GM18951 (cell line): Measurements from ENCODE around the gene MT1X.
"Not testable (repeated sequence)": the region's sequence is repeated elsewhere in the genome, so short reads cannot be mapped to it uniquely, and the experiment has no call there.

ENCODE experiments used
- POLR2A ChIP-seq: IDR thresholded peaks from 4 replicates; pipeline ENCODE4 v1.6.1; 2011; ENCODE audit warnings: mild to moderate bottlenecking; ENCODE audit not compliant: insufficient read length, insufficient read depth; ENCODE audit errors: extremely low read depth
- in situ Hi-C: fragments of 300-500 bp; cut with MboI; formaldehyde crosslinking; loops from one replicate; pipeline ENCODE4 v1.12.0; 2022; ENCODE audit warnings: low sequenced_read_pairs, mixed read lengths, inconsistent platforms; ENCODE audit not compliant: unreplicated experiment

MT1X gene

DNA sequence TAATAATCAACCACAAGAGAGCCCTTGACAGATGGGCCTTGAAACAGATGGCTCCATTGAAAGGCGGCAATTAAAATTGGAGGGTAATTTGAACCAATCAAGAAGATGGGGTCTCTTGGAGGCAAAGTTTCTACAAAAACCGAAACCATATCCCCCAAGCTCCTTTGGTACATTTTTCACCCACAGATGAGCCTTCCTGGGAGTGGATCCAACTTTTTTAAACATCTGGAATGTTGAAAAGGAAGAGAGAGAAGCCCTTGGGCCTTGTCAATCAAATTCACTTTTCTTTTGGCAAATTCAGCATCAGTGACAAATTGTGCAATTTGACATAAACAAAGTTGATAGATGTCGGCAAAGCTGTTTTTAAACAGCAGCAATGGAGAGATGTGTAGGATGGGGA lies 34.5 kb downstream of the MT1X start:
- TF ChIP-seq POLR2A: no peak
- in situ Hi-C loops: no loop called here

DNA sequence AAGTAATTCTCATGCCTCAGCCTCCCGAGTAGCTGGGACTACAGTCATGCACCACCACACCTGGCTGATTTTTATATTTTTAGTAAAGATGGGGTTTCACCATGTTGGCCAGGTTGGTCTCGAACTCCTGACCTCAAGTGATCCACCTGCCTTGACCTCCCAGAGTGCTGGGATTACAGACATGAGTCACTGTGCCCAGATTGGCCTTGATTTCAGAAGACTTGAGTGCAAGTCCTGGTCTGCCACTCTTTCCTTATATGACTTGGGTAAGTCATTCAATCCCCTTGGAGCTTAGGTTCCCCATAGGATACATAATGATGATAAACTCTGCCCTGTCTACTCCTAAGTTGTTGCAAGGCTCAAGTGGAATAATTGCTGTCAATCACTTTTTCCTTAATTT lies 35.3 kb downstream of the MT1X start:
- in situ Hi-C loops: not testable (repeated sequence)

DNA sequence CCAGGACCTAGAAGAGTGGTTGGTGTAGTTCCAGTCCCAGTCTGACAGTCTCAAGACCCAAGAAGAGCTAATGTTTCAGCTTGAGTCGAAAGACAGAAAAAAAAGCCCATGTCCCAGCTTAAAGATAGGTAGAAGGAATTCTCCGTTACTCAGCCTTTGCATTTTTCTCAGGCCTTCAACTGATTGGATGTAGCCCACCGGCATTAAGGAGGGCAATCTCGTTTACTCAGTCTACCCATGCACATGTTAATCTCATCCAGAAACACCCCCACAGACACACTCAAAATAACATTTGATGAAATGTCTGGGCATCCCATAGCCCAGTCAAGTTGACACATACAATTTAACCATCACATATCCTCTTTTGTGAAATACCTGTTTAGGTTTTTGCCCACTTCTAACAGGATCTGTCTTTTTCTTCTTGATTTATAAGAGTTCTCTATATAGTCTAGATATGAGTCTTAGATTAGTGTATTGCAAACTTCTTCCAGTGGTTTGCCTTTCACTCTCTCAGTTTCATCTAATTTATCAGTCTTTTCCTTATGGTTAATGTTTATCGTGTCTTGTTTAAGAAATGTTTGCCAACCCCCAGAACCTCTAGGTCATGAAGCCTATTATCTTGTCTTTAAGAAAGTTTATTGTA lies 40.1 kb downstream of the MT1X start:
- in situ Hi-C loops: no loop called here
- no peak for TF ChIP-seq POLR2A

- TF ChIP-seq POLR2A: no peak
- in situ Hi-C loops: no loop called here
Observed at GRCh38 chr16:56724191-56724590, 41.9 kb downstream of the MT1X start.

DNA sequence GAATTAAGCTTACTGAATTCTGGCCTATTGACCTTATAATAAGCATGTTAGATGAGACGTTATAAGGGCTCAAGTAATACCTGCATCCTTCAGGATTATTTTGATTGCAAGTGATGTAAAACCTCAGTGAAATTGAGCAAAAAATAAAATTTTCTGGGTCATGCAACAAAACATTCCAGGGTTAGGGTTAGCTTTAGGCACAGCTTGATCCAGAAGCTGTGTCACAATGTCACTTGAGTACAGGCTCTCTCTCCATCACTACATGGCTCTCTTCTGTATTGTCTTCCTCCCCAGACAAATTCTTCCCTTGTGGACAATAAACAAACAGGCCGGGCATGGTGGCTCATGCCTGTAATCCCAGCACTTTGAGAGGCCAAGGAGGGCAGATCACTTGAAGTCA lies 44.0 kb downstream of the MT1X start:
- in situ Hi-C loops: no loop called here
- no peak for TF ChIP-seq POLR2A

DNA sequence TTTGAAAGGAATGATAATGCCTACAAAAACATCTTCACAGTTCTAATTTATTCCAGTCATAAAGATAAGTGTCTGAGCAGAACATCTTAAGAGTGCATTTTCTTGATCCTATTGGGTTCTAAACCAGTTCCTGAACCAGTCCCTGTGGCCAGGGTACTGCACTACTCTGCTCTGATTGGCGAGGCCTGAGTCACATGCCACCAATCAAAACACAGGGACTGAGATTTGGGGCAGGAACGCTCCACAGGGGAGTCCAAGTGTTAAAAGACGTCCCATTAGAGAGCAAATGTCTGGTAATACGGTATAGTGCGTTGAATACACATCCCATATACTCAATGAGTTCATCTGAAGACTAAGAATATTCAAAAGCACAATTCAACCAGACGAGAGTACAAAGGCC lies 44.7 kb downstream of the MT1X start:
- TF ChIP-seq POLR2A: no peak
- in situ Hi-C loops: no loop called here

- no peak for TF ChIP-seq POLR2A
- in situ Hi-C loops: no loop called here
Observed at GRCh38 chr16:56728027-56728426, 45.8 kb downstream of the MT1X start.

DNA sequence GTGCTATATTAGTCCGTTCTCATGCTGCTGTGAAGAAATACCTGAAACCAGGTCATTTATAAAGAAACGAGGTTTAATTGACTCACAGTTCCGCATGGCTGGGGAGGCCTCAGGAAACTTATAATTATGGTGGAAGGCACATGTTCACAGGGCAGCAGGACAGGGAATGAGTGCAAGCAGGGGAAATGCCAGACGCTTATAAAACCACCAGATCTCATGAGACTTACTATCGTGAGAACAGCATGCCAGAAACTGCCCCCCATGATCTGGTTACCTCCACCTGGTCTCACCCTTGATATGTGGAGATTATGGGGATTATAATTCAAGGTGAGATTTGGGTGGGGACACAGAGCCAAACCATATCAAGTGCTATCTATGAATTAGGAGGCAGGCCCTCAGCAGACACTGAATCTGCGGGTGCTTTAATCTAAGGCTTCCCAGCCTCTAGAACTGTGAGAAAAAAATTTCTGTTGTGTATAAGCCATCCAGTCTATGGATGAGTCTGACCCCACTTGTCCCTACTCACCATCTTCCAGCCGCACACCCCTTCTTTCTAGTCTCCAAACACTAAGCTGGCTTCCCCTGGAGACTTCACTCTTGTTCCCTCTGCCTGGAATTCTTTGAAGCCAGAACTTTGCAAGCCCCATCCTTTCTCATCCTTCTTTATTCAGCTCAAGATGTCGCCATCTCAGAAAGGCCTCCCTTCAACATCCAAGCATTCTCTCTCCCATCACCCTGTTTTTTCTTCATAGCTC lies 46.9 kb downstream of the MT1X start:
- in situ Hi-C loops: no loop called here
- TF ChIP-seq POLR2A: no peak

DNA sequence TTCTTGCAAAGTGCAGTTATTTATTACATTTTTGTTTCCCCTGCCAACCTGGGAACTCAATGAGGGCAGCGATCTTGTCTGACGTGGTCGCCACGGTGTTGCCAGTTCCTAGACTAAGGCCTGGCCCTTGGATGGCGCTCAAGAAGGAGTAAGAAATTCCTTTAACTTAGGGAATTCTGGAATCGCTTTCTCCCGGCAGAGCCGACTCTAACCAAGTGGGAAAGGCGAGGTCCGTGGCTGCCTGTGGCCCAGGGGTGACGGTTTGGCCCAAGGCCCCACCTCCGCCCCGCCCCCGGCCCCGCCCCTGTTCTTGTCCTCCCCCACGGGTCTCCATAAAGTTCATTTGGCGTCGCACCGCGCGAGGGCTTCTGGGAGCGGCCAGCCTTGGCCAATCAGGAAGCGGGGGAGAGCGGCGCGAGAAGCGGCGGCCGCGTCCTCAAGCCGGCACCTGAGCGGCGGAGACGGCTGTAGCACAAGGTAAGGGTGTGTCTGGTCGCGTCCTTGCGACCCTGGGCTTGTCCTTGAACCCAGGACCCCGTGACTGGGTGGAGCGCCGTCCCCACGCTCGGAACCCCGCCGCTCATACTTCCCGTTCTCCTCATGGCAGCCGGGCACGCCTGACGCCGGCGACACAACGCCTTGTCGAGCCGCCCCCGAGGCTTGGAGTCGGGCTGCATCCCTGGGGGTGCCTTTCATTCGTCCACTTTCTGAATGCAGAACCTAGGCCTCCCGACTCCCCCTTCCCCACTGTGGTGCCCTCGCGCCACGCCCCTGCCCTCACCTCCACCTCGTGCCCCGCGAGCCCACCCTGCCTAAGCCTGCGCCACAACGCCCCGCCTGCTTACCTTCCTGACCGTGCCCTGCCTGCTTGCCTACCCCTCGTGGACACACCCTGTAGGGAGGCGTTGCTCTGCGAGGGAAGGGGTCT lies 47.7 kb downstream of the MT1X start, which contains the start of gene NUP93:
Gene NUP93, plus strand, starts transcription at position 395 of the 928 bp plus-strand sequence. CDS start 18,119 bp downstream, outside the sequence.
- in situ Hi-C loops: no loop called here

DNA sequence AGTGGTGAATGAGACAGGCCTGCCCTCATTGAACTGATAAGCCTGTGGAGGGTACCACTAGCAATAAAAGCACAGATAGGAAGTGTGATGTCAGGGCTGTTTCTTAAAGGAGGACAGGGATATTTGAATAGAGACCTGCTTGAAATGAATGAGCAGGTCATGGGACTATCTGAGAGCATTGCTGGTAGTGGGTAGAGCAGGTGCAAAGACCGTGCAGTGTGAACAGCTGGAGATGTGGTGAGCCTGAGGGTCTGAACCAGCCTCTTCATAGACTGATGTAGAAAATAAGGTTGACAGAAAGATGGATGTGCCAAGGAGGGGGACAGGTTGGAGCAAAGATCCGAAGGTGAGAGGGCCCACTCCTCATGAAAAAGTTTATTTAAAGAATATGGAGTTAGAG lies 50.1 kb downstream of the MT1X start:
- TF ChIP-seq POLR2A: no peak
- in situ Hi-C loops: no loop called here

More for the DNA sequence above, 47.7 kb downstream of the MT1X start, which contains the start of gene NUP93:
- TF ChIP-seq POLR2A: peak; percentile 89

GRCh38 chr16:56732832-56733231 lies 50.6 kb downstream of the MT1X start:
- in situ Hi-C loops: no loop called here
- TF ChIP-seq POLR2A: no peak
